CD4-positive, CD25-positive, alpha-beta regulatory T cell (primary cell): Measurements from ENCODE around the gene SCART1. TPM values are rescaled to one million over a fixed set of nuclear protein-coding genes. Genes with fewer than 3 reads are reported as not detected.
A peak's percentile ranks its signal among the peaks of the same experiment; 100 is the strongest.
"Not testable (repeated sequence)": the region's sequence is repeated elsewhere in the genome, so short reads cannot be mapped to it uniquely, and the experiment has no call there.

ENCODE experiments used
- ATAC-seq, 2 donors: fragments of 150-1000 bp; cut with Tn5 transposase; one replicate each; pipeline ENCODE4 v1.10.0; 2021; ENCODE audit warnings: low read depth in 2 of 2, moderate number of reproducible peaks in 2 of 2, moderate library complexity in 1 of 2
- DNase-seq, 3 donors: peaks; one replicate each; pipeline versions ENCODE4 v3.0.0 to v3.0.0-alpha.2; 2012 to 2022; ENCODE audit warnings: mixed read lengths in 1 of 3
- H3K27ac ChIP-seq: one replicate; pipeline ENCODE4 v1.7.0; 2013; ENCODE audit warnings: mild to moderate bottlenecking, low read length; ENCODE audit not compliant: insufficient read depth, poor library complexity, severe bottlenecking
- H3K27me3 ChIP-seq: one replicate; pipeline ENCODE4 v1.7.0; 2013; ENCODE audit warnings: low read length; ENCODE audit not compliant: control insufficient read depth, insufficient read depth
- H3K36me3 ChIP-seq: one replicate; pipeline ENCODE4 v1.7.0; 2013; ENCODE audit warnings: mild to moderate bottlenecking, low read length, moderate library complexity; ENCODE audit not compliant: control insufficient read depth, insufficient read depth
- H3K4me1 ChIP-seq: 2 replicates; pipeline ENCODE4 v1.7.0; 2013; ENCODE audit warnings: mild to moderate bottlenecking, low read length; ENCODE audit not compliant: insufficient read depth, control insufficient read depth, poor library complexity, severe bottlenecking
- H3K4me3 ChIP-seq: one replicate; pipeline ENCODE4 v1.7.0; 2013; ENCODE audit warnings: low read depth, mild to moderate bottlenecking, low read length, moderate library complexity
- H3K9me3 ChIP-seq, 2 experiments: 1 replicate in 1 of 2; 2 replicates in 1 of 2; pipeline ENCODE4 v1.7.0; 2013; ENCODE audit warnings: low read length in 2 of 2, mild to moderate bottlenecking in 1 of 2, moderate library complexity in 1 of 2; ENCODE audit not compliant: control insufficient read depth in 2 of 2
- H3K27ac Mint-ChIP-seq, 3 donors: one replicate each; pipeline ENCODE4 v1.8.0; 2020 to 2022; ENCODE audit warnings: mild to moderate bottlenecking in 3 of 3, mixed read lengths in 3 of 3, moderate library complexity in 2 of 3
- H3K27me3 Mint-ChIP-seq: one replicate; pipeline ENCODE4 v1.8.0; 2022; ENCODE audit warnings: mild to moderate bottlenecking, mixed read lengths
- H3K36me3 Mint-ChIP-seq: one replicate; pipeline ENCODE4 v1.8.0; 2020; ENCODE audit warnings: mixed read lengths
- H3K4me1 Mint-ChIP-seq, 4 donors: one replicate each; pipeline ENCODE4 v1.8.0; 2020 to 2022; ENCODE audit warnings: mixed read lengths in 4 of 4, mild to moderate bottlenecking in 1 of 4
- H3K4me3 Mint-ChIP-seq, 4 donors: one replicate each; pipeline ENCODE4 v1.8.0; 2020 to 2022; ENCODE audit warnings: mild to moderate bottlenecking in 4 of 4, mixed read lengths in 4 of 4, moderate library complexity in 3 of 4
- H3K9me3 Mint-ChIP-seq, 7 donors: one replicate each; pipeline ENCODE4 v1.8.0; 2020 to 2022; ENCODE audit warnings: mixed read lengths in 7 of 7, mild to moderate bottlenecking in 3 of 7, moderate library complexity in 2 of 7
- polyA plus RNA-seq, 4 donors: library from polyadenylated mRNA; unstranded; fragments of 300-500 nt; fragmentation: Illumina TruSeq; gene quantifications; one replicate each; pipeline ENCODE4 v1.2.3, GENCODE V29; 2021
- total RNA-seq: library from RNA; stranded (reverse); gene quantifications from one replicate; pipeline ENCODE4 v1.2.3, GENCODE V29; 2022

The SCART1 gene
- total and polyA plus RNA-seq, 5 donors from 2014 or later, result 0.03 to 5.6 (median 0.29) TPM; not detected in 2

DNA sequence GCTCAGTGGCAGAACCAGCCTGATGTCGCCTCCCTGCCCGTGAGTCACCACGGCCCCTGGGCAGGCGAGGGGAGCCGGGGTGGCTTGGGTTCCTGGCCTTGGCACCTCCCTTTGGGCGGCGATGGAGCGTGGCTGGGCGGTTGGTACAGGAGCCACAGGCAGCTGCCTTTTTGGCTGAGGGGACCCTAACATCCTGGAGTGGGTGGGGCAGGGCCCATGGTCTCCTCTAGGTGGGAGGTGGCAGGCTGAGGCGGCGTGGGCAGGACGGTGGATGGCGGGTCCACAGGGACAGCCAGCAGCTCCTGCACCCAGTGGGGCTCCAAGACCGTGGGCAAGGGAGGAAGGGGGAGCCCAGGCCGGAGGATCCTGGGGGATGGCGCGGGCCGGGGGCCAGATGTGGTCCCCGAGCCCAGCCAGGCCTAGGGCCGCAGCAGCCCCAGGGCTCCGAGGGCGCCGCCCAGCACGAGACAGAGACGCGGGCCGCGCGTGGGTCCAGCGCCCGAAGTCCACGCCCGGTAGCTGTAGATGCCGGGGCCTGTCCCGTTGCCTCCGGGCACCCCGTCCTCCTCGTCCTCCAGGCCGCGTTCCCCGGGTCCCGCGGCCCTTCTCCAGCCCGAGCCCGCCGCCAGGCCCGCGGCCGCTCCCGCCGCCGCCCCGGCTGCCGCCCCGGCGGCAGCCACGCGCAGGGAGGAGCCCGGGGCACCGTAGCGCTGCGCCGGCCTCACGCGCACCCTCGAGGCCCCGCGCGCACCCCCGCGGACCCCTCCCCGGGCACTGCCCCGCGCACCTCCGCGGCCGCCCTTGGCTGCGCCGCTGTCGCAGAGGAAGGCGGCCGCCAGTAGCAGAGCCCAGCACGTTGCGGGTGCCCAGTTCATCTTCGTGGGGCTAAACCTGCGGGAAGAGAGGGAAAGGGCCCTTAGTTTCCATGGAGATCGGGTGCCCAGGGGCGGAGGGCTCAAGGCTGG lies 30.7 kb upstream of the SCART1 start:
- Mint-ChIP-seq H3K27me3 (peaks cover 6% of the 10 kb centered on the region), H3K4me1 (peaks cover 0 to 7% (median 0%) of the 10 kb centered on the region in 4 donors), H3K9me3 (peaks cover 0 to 1% (median 0%) of the 10 kb centered on the region in 7 donors), H3K27ac (no peak overlapping the region), H3K4me3 (peak overlapping the region in 1 of 4 donors; percentile 52), H3K36me3 (peaks cover 9% of the 10 kb centered on the region)
- Histone ChIP-seq H3K9me3 (no peaks in the 10 kb centered on the region), H3K4me1 (no peaks in the 10 kb centered on the region), H3K27ac (no peak overlapping the region), H3K27me3 (no peaks in the 10 kb centered on the region), H3K36me3 (no peaks in the 10 kb centered on the region), H3K4me3 (no peak overlapping the region)
- DNase-seq (no peak), ATAC-seq (peak in 1 of 2 donors; percentile 23)

DNA sequence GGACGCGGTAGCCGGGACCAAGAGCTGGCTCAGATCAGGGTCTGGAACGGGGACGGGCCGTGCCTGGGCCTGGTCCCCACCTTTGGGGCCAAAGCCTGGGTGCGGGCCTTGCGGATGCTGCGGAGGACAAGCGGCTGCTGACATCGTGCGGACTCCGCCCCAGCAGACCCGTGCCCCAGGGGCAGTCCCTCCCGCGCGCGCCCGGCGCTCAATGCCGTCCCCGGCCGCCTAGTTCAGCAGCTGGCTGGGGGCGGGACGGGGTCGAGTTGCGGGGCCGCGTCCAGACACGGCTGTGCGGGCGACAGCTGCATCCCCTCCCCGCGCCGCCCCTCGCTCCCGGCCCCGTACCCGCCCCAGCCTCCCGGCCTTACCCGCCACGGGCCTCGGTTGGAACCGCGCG lies 29.6 kb upstream of the SCART1 start:
- ATAC-seq, H3K27me3 ChIP-seq, H3K4me1 Mint-ChIP-seq, H3K27ac Mint-ChIP-seq, H3K27ac ChIP-seq, H3K9me3 ChIP-seq, DNase-seq, H3K9me3 Mint-ChIP-seq, H3K4me3 Mint-ChIP-seq, H3K27me3 Mint-ChIP-seq, H3K4me3 ChIP-seq, H3K36me3 Mint-ChIP-seq, H3K36me3 ChIP-seq, H3K4me1 ChIP-seq: not testable (repeated sequence)

DNA sequence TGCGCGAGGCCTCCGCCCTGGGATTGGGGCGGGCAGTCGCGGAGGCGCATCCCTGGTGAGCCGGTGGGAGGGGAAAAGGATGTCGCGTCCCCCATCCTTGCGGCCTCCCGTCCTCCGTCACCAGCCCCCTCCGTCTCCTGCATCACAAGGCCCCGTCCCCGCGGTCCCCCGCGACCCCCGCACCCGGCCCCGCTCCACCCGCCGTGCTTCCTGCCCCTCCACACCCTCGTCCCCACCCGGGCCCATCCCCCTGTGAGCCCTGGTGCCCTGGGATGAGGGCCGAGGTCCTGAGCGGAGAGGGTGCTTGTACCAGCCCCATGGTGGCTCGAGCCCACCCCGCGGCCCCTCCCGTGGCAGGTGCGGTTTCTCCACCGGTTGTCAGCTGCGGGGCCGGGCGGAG lies 29.1 kb upstream of the SCART1 start, which contains the start of gene SPRN:
Gene SPRN (minus strand): TSS at position 25 of the 400 bp plus-strand sequence. CDS start 944 bp downstream, outside the sequence.
- not testable (repeated sequence) for H3K9me3 ChIP-seq, H3K27ac ChIP-seq, H3K27me3 Mint-ChIP-seq, H3K27me3 ChIP-seq, ATAC-seq, H3K4me1 Mint-ChIP-seq, H3K4me3 ChIP-seq, H3K4me1 ChIP-seq, H3K36me3 Mint-ChIP-seq, H3K36me3 ChIP-seq, DNase-seq, H3K27ac Mint-ChIP-seq
- peak within 1 kb of the TSS in 1 of 4 donors; percentile 52 for H3K4me3 Mint-ChIP-seq
- H3K9me3 Mint-ChIP-seq, result peaks cover 0 to 10% (median 2%) of the 10 kb centered on the region in 7 donors

DNA sequence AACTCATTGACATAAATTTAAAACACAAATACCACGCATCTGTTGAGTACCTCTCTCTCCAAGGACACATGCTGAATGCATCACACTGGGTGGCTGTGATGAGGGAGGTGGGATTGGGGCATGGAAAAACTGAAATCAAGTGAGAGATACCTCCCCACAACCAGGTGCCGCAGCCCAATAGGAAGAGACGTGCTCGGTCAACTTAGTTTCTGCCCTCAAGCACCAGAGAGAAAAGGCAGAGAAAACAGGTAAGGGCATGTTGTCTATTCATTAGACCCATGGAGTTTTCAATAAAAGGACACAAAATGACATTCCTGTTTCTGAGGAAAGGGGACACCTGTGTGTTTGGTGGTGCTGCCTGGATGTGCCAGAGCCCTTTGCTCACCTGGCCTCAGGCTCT lies 24.2 kb upstream of the SCART1 start:
- not testable (repeated sequence) for DNase-seq, H3K36me3 Mint-ChIP-seq, ATAC-seq, H3K27ac Mint-ChIP-seq, H3K4me1 Mint-ChIP-seq, H3K4me1 ChIP-seq, H3K9me3 ChIP-seq, H3K27ac ChIP-seq, H3K4me3 Mint-ChIP-seq, H3K27me3 Mint-ChIP-seq, H3K27me3 ChIP-seq, H3K36me3 ChIP-seq, H3K4me3 ChIP-seq
- peaks cover 0 to 11% (median 3%) of the 10 kb centered on the region in 7 donors for H3K9me3 Mint-ChIP-seq

DNA sequence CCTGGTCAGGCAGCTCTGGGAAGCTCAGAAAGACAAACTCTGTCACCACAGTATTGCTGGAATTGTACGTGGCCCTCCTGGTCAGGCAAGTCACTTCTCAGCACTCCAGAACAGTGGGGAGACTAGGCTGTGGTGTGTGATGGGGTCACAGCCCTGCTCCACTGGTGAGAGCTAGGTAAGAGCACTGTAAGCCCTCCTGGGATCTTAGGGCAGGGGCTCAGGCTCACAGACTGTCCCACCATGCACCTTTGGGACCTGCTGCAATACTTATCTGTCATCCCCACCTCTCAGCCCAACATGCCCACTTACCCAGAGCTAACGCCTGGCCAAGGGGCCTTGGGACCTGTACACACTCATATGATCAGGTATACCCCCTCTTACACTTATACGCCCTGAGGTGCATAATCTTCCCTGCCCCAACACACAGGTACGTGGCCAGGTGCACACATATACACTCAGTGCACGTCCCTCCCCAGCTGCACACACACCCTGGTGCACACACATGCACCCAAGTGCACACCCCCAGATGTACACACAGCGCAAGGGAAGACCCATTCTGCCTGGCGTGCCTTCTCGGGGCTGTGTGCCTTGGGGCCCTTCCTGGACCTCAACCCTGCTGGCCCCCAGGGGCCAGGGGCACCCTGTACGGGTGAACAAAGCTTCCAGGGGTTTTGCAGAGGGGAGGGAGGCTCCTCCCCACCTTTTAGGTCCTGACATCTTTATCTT lies 21.7 kb upstream of the SCART1 start:
- Mint-ChIP-seq H3K9me3 (peaks cover 0 to 14% (median 3%) of the 10 kb centered on the region in 7 donors), H3K27me3 (peaks cover 13% of the 10 kb centered on the region)
- H3K4me3 Mint-ChIP-seq, H3K4me1 Mint-ChIP-seq, DNase-seq, H3K27me3 ChIP-seq, H3K9me3 ChIP-seq, H3K4me3 ChIP-seq, ATAC-seq, H3K4me1 ChIP-seq, H3K36me3 Mint-ChIP-seq, H3K27ac ChIP-seq, H3K36me3 ChIP-seq, H3K27ac Mint-ChIP-seq: not testable (repeated sequence)

DNA sequence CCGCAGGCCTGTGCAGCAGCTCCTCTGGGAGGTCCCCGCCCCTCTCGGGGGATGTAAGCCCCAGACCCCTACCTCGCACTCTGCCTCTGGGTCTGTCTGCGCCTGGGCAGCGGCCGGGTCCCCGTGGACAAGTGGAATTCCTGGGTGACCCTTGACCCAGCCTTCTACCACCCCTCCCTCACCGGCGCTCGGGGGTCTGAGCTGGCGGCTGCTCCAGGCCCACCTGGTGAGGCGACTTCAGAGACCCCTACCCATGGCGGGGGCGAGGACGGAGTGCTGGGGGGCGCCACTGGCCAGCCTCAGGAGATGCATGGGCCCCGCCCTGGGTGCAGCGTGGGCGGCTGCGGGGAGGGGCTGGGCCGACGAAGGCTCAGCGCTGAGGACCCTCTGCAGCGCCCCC lies 21.0 kb upstream of the SCART1 start:
- ATAC-seq, H3K36me3 Mint-ChIP-seq, H3K9me3 ChIP-seq, H3K27ac Mint-ChIP-seq, H3K36me3 ChIP-seq, DNase-seq, H3K4me1 ChIP-seq, H3K27me3 ChIP-seq, H3K4me3 ChIP-seq, H3K4me1 Mint-ChIP-seq, H3K27ac ChIP-seq, H3K4me3 Mint-ChIP-seq: not testable (repeated sequence)
- Mint-ChIP-seq H3K27me3 (peaks cover 13% of the 10 kb centered on the region), H3K9me3 (peaks cover 0 to 14% (median 3%) of the 10 kb centered on the region in 7 donors)

DNA sequence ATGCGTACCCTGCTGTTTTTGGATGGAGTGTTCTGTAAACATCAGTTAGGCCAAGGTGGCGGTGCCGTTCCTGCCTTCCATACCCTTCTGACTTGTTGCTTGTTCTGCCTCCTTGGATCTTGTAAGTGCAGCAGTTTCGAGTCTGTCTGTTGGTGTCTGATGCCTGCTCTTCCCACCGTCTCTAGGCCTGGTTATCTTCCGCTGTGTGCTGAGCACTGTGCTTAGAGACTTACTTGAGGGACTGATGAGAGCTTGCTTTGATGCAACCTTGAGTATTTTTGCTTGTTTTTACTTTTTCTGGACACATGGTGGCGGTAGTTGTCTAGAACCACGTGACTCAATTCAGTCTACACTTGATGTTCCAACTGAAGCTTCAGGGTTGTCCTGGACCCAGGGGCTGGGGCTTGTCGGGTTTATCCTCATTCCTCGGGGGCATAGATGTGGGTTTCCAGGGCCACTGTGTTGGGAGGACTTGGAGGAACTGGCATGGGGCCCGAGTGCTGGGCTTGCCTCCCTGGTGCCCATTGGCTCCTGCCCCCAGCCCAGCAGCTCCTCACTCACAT lies 15.0 kb upstream of the SCART1 start:
- Histone ChIP-seq H3K4me3 (no peak overlapping the region), H3K4me1 (peaks cover 5% of the 10 kb centered on the region), H3K36me3 (no peaks in the 10 kb centered on the region), H3K27me3 (no peaks in the 10 kb centered on the region), H3K9me3 (no peaks in the 10 kb centered on the region), H3K27ac (no peak overlapping the region)
- no peak overlapping the region for H3K27ac Mint-ChIP-seq
- no peak overlapping the region for H3K4me3 Mint-ChIP-seq
- peaks cover 14% of the 10 kb centered on the region for H3K27me3 Mint-ChIP-seq
- peaks cover 0 to 4% (median 0%) of the 10 kb centered on the region in 7 donors for H3K9me3 Mint-ChIP-seq
- H3K4me1 Mint-ChIP-seq, result peaks cover 0 to 17% (median 8%) of the 10 kb centered on the region in 4 donors
- ATAC-seq, result peak in 1 of 2 donors; percentile 28
- H3K36me3 Mint-ChIP-seq, result no peaks in the 10 kb centered on the region
- peak in 2 of 3 donors; percentile 9 to 48 for DNase-seq
